Esophagus squamous epithelium (tissue), 5 donors: ENCODE measurements around the gene NPAS2. TPM values are rescaled to one million over a fixed set of nuclear protein-coding genes. Genes with fewer than 3 reads are reported as not detected.

Source experiments
- DNase-seq: peaks from one replicate; lab custom pipeline; 2025; lab: John Stamatoyannopoulos, UW
- H3K27ac ChIP-seq, 4 donors: fragments of 200-600 bp; sonication (generic); one replicate each; pipeline ENCODE4 v1.5.1; 2016 to 2019; ENCODE audit warnings: mild to moderate bottlenecking in 1 of 4
- H3K27me3 ChIP-seq, 4 donors: fragments of 200-600 bp; sonication (generic); 1 replicate in 3 of 4; 2 replicates in 1 of 4; pipeline versions ENCODE4 v1.5.1 to v1.6.0; 2017 to 2021; ENCODE audit warnings: antibody characterized with exemption in 1 of 4
- H3K36me3 ChIP-seq, 3 donors: fragments of 200-600 bp; sonication (generic); one replicate each; pipeline ENCODE4 v1.5.1; 2016 to 2019
- H3K4me1 ChIP-seq, 3 donors: fragments of 200-600 bp; sonication (generic); one replicate each; pipeline ENCODE4 v1.5.1; 2017 to 2019
- H3K4me3 ChIP-seq, 4 donors: fragments of 200-600 bp; sonication (generic); 1 replicate in 3 of 4; 2 replicates in 1 of 4; pipeline ENCODE4 v1.5.1; 2016 to 2019; ENCODE audit warnings: mild to moderate bottlenecking in 2 of 4, moderate library complexity in 1 of 4
- H3K9me3 ChIP-seq, 3 donors: fragments of 200-600 bp; sonication (generic); one replicate each; pipeline ENCODE4 v1.5.1; 2016 to 2019
- CTCF ChIP-seq, 6 experiments: fragments of 450-650 bp in 4 of 6; fragments of 200-600 bp in 2 of 6; sonication (generic) in 2 of 6; IDR thresholded peaks; one replicate each; pipeline ENCODE4 v1.5.1; 2016 to 2019; ENCODE audit warnings: antibody characterized with exemption in 6 of 6, mild to moderate bottlenecking in 4 of 6, moderate library complexity in 4 of 6
- POLR2A ChIP-seq, 4 donors: fragments of 450-650 bp; IDR thresholded peaks; one replicate each; pipeline ENCODE4 v1.6.1; 2017; ENCODE audit warnings: antibody characterized with exemption in 4 of 4, mild to moderate bottlenecking in 4 of 4, moderate library complexity in 3 of 4
- WGBS, 2 donors: methylation state at CpG; one replicate each; pipeline ENCODE4 v1.1.5; 2018; 5-methylcytosine and 5-hydroxymethylcytosine counted together
- intact Hi-C: fragments of 100-400 bp; cut with DNase I; formaldehyde crosslinking; loops from one replicate; pipeline ENCODE4 v1.15.0; 2022
- total RNA-seq, 4 donors: library from RNA; depleted of rRNA; stranded (reverse); fragments of >200 nt; gene quantifications; one replicate each; pipeline ENCODE4 v1.1.0, GENCODE V29; 2016
- donor health status: DM: yes; HTN: yes; CAD: no.

Gene NPAS2
- total RNA-seq, 4 donors from 2014 or later = 29.1 to 64.2 (median 39.1) TPM

GRCh38 chr2:101018934-101019333 lies 199.0 kb downstream of the NPAS2 start:
- WGBS, 2 donors = 62 to 73% methylated on average over 7 to 8 of the region's 8 CpGs
- Histone ChIP-seq H3K4me1 (no peaks in the 10 kb centered on the region), H3K27me3 (no peaks in the 10 kb centered on the region), H3K9me3 (no peaks in the 10 kb centered on the region), H3K27ac (no peak overlapping the region), H3K4me3 (no peak overlapping the region), H3K36me3 (peaks cover 0 to 78% (median 18%) of the 10 kb centered on the region in 3 donors)
- DNase-seq = no peak
- intact Hi-C loops = no loop called here
- TF ChIP-seq POLR2A (IDR thresholded peaks at IDR 0.05) (no peak), CTCF (IDR thresholded peaks at IDR 0.05) (no peak)

GRCh38 chr2:101022221-101022620 lies 202.3 kb downstream of the NPAS2 start:
- intact Hi-C loops = no loop called here
- Histone ChIP-seq H3K36me3 (peaks cover 0 to 90% (median 18%) of the 10 kb centered on the region in 3 donors), H3K27ac (no peak overlapping the region), H3K4me3 (no peak overlapping the region), H3K4me1 (no peaks in the 10 kb centered on the region), H3K27me3 (no peaks in the 10 kb centered on the region), H3K9me3 (no peaks in the 10 kb centered on the region)
- WGBS, 2 donors = 85 to 89% methylated on average over 9 to 15 of the region's 16 CpGs
- TF ChIP-seq POLR2A (IDR thresholded peaks at IDR 0.05) = no peak
- TF ChIP-seq CTCF (IDR thresholded peaks at IDR 0.05) = no peak
- no peak for DNase-seq

DNA sequence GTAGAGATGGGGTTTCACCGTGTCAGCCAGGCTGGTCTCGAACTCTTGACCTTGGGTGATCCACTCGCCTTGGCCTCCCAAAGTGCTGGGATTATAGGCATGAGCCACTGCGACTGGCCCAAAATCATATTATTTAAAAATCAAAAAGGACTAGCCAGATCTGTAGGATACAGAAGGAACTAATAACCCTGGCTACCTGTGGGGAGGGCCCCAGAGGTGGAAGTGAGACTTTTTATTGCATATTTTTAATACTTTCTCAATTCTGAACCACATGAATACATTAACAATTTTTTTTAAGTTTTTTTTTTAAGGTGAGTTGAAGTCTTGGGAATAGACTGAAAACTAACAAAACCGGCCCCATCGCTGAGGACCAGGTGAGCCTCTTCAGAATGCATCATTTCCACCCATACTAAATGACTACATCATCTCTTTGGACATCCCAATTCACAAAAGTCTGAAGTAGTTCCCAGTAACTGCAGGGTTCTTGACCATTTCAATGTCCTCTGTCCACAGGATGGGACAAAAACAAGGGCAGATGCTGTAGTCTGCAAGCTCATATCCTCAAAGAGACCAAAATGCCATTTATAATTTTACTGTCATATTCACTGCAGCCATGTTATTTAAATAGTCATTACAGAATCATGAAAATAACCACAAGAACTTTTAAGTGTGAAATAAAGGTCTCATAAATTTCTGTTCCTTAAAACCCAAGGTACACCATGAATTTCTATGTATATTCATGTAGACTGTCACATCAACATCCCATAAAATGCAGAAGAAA lies 203.6 kb downstream of the NPAS2 start:
- TF ChIP-seq POLR2A (IDR thresholded peaks at IDR 0.05) (no peak), CTCF (IDR thresholded peaks at IDR 0.05) (no peak)
- intact Hi-C loops = no loop called here
- WGBS, 2 donors = 96 to 98% methylated on average over 5 to 6 of the region's 6 CpGs

GRCh38 chr2:101025561-101025960 lies 205.6 kb downstream of the NPAS2 start:
- Histone ChIP-seq H3K4me1 (no peaks in the 10 kb centered on the region), H3K9me3 (no peaks in the 10 kb centered on the region), H3K27me3 (no peaks in the 10 kb centered on the region), H3K36me3 (peaks cover 0 to 94% (median 17%) of the 10 kb centered on the region in 3 donors), H3K4me3 (no peak overlapping the region), H3K27ac (no peak overlapping the region)
- intact Hi-C loops = no loop called here
- no peak for DNase-seq
- no peak for TF ChIP-seq POLR2A (IDR thresholded peaks at IDR 0.05)
- no peak for TF ChIP-seq CTCF (IDR thresholded peaks at IDR 0.05)
- 92 to 93% methylated on average over 6 of the region's 6 CpGs for WGBS, 2 donors

More for the DNA sequence above, 203.6 kb downstream of the NPAS2 start:
- Histone ChIP-seq H3K27ac (no peak overlapping the region), H3K27me3 (no peaks in the 10 kb centered on the region), H3K9me3 (no peaks in the 10 kb centered on the region), H3K36me3 (peaks cover 0 to 99% (median 23%) of the 10 kb centered on the region in 3 donors), H3K4me3 (no peak overlapping the region), H3K4me1 (no peaks in the 10 kb centered on the region)
- no peak for DNase-seq

GRCh38 chr2:101026253-101026701 lies 206.3 kb downstream of the NPAS2 start:
- Histone ChIP-seq H3K9me3 (no peaks in the 10 kb centered on the region), H3K36me3 (peaks cover 0 to 94% (median 13%) of the 10 kb centered on the region in 3 donors), H3K27me3 (no peaks in the 10 kb centered on the region), H3K27ac (no peak overlapping the region), H3K4me1 (no peaks in the 10 kb centered on the region), H3K4me3 (no peak overlapping the region)
- 63 to 66% methylated on average over 9 of the region's 9 CpGs for WGBS, 2 donors
- TF ChIP-seq POLR2A (IDR thresholded peaks at IDR 0.05) = no peak
- TF ChIP-seq CTCF (IDR thresholded peaks at IDR 0.05) = no peak
- DNase-seq = no peak
- intact Hi-C loops = no loop called here
